Measurements from ENCODE around the gene RUBCNL.
A peak's percentile ranks its signal among the peaks of the same experiment; 100 is the strongest.
"Not testable (repeated sequence)": the region's sequence is repeated elsewhere in the genome, so short reads cannot be mapped to it uniquely, and the experiment has no call there.

Gene RUBCNL

GRCh38 chr13:46387064-46387851, at the start of gene RUBCNL:
Gene RUBCNL (minus strand): TSS chr13:46387252. CDS start chr13:46372475, 14,777 bp downstream.
- H3K9me2 ChIP-seq (replicated peaks; ENCODE audit: low read depth, low read length), result no peaks in the 10 kb centered on the region
- peak within 1 kb of the TSS; percentile 83 for H3K4me3 ChIP-seq (ENCODE audit: low read length, poor library complexity, severe bottlenecking)
- peak within 1 kb of the TSS; percentile 94 for H2AFZ ChIP-seq (ENCODE audit: low read length)
- TF ChIP-seq CTCF (conservative IDR thresholded peaks at IDR 0.05; ENCODE audit: low read length), result peak; percentile 21
- TF ChIP-seq EZH2phosphoT487 (IDR thresholded peaks at IDR 0.05; ENCODE audit: borderline replicate concordance), result no peak
- H3K9me3 ChIP-seq (ENCODE audit: insufficient read depth, low read depth, low read length), result no peaks in the 10 kb centered on the region
- peak within 1 kb of the TSS; percentile 74 for H3K9ac ChIP-seq (ENCODE audit: low read depth, low read length, poor library complexity, severe bottlenecking)
- H3K4me2 ChIP-seq (ENCODE audit: low read depth, low read length, poor library complexity, severe bottlenecking), result peak within 1 kb of the TSS; percentile 78
- peaks cover 42% of the 10 kb centered on the region for H3K79me2 ChIP-seq (ENCODE audit: insufficient read depth, low read length)
- H3K36me3 ChIP-seq (ENCODE audit: insufficient read depth, low read length), result no peaks in the 10 kb centered on the region
- peaks cover 14% of the 10 kb centered on the region; the same call in 1 of the 2 replicates for H3F3A ChIP-seq (ENCODE audit: low read depth)
- H3K4me1 ChIP-seq (ENCODE audit: insufficient read depth, low read length, poor library complexity, severe bottlenecking), result peaks cover 58% of the 10 kb centered on the region
- H3K27me3 ChIP-seq (ENCODE audit: insufficient read depth, low read length, poor library complexity, severe bottlenecking), result no peaks in the 10 kb centered on the region
- no peaks in the 10 kb centered on the region for H4K20me1 ChIP-seq (ENCODE audit: insufficient read depth, low read length, poor library complexity, severe bottlenecking)

- not testable (repeated sequence) for H3K4me2 ChIP-seq (ENCODE audit: low read depth, low read length, poor library complexity, severe bottlenecking); H3K79me2 ChIP-seq (ENCODE audit: insufficient read depth, low read length); H3F3A ChIP-seq (ENCODE audit: low read depth); H3K9me3 ChIP-seq (ENCODE audit: insufficient read depth, low read depth, low read length); H2AFZ ChIP-seq (ENCODE audit: low read length); H3K4me1 ChIP-seq (ENCODE audit: insufficient read depth, low read length, poor library complexity, severe bottlenecking); H3K27me3 ChIP-seq (ENCODE audit: insufficient read depth, low read length, poor library complexity, severe bottlenecking); H3K4me3 ChIP-seq (ENCODE audit: low read length, poor library complexity, severe bottlenecking); H4K20me1 ChIP-seq (ENCODE audit: insufficient read depth, low read length, poor library complexity, severe bottlenecking); H3K36me3 ChIP-seq (ENCODE audit: insufficient read depth, low read length); H3K9me2 ChIP-seq (replicated peaks; ENCODE audit: low read depth, low read length); H3K9ac ChIP-seq (ENCODE audit: low read depth, low read length, poor library complexity, severe bottlenecking)
Observed at GRCh38 chr13:46429558-46429957, 42.5 kb upstream of the RUBCNL start.

- no peak overlapping the region for H3K9ac ChIP-seq (ENCODE audit: low read depth, low read length, poor library complexity, severe bottlenecking)
- peaks cover 9% of the 10 kb centered on the region; the same call in 1 of the 2 replicates for H3K9me3 ChIP-seq (ENCODE audit: insufficient read depth, low read depth, low read length)
- H4K20me1 ChIP-seq (ENCODE audit: insufficient read depth, low read length, poor library complexity, severe bottlenecking), result no peaks in the 10 kb centered on the region
- H3K79me2 ChIP-seq (ENCODE audit: insufficient read depth, low read length), result no peaks in the 10 kb centered on the region
- peaks cover 42% of the 10 kb centered on the region for H3K4me1 ChIP-seq (ENCODE audit: insufficient read depth, low read length, poor library complexity, severe bottlenecking)
- H3K4me3 ChIP-seq (ENCODE audit: low read length, poor library complexity, severe bottlenecking), result no peak overlapping the region
- no peaks in the 10 kb centered on the region for H3K9me2 ChIP-seq (replicated peaks; ENCODE audit: low read depth, low read length)
- H3F3A ChIP-seq (ENCODE audit: low read depth), result no peaks in the 10 kb centered on the region
- no peaks in the 10 kb centered on the region for H3K36me3 ChIP-seq (ENCODE audit: insufficient read depth, low read length)
- no peak overlapping the region for H2AFZ ChIP-seq (ENCODE audit: low read length)
- no peaks in the 10 kb centered on the region for H3K27me3 ChIP-seq (ENCODE audit: insufficient read depth, low read length, poor library complexity, severe bottlenecking)
- no peak for TF ChIP-seq EZH2phosphoT487 (IDR thresholded peaks at IDR 0.05; ENCODE audit: borderline replicate concordance)
- no peak for TF ChIP-seq CTCF (conservative IDR thresholded peaks at IDR 0.05; ENCODE audit: low read length)
- H3K4me2 ChIP-seq (ENCODE audit: low read depth, low read length, poor library complexity, severe bottlenecking), result no peak overlapping the region
Observed at GRCh38 chr13:46405457-46405856, 18.4 kb upstream of the RUBCNL start.

- peaks cover 48% of the 10 kb centered on the region for H3K4me1 ChIP-seq (ENCODE audit: insufficient read depth, low read length, poor library complexity, severe bottlenecking)
- H4K20me1 ChIP-seq (ENCODE audit: insufficient read depth, low read length, poor library complexity, severe bottlenecking), result no peaks in the 10 kb centered on the region
- no peaks in the 10 kb centered on the region for H3F3A ChIP-seq (ENCODE audit: low read depth)
- no peaks in the 10 kb centered on the region for H3K36me3 ChIP-seq (ENCODE audit: insufficient read depth, low read length)
- H3K9me2 ChIP-seq (replicated peaks; ENCODE audit: low read depth, low read length), result no peaks in the 10 kb centered on the region
- peak overlapping the region; percentile 54 for H3K9ac ChIP-seq (ENCODE audit: low read depth, low read length, poor library complexity, severe bottlenecking)
- H2AFZ ChIP-seq (ENCODE audit: low read length), result no peak overlapping the region
- H3K9me3 ChIP-seq (ENCODE audit: insufficient read depth, low read depth, low read length), result peaks cover 9% of the 10 kb centered on the region; the same call in 1 of the 2 replicates
- no peaks in the 10 kb centered on the region for H3K79me2 ChIP-seq (ENCODE audit: insufficient read depth, low read length)
- peak overlapping the region; percentile 43 for H3K4me3 ChIP-seq (ENCODE audit: low read length, poor library complexity, severe bottlenecking)
- H3K4me2 ChIP-seq (ENCODE audit: low read depth, low read length, poor library complexity, severe bottlenecking), result peak overlapping the region; percentile 60
- no peaks in the 10 kb centered on the region for H3K27me3 ChIP-seq (ENCODE audit: insufficient read depth, low read length, poor library complexity, severe bottlenecking)
- TF ChIP-seq EZH2phosphoT487 (IDR thresholded peaks at IDR 0.05; ENCODE audit: borderline replicate concordance), result no peak
- TF ChIP-seq CTCF (conservative IDR thresholded peaks at IDR 0.05; ENCODE audit: low read length), result no peak
Observed at GRCh38 chr13:46404733-46405100, 17.7 kb upstream of the RUBCNL start.

Measured in Loucy (cell line).